Keratinocyte (primary cell): ENCODE measurements around the gene IARS2. TPM values are rescaled to one million over a fixed set of nuclear protein-coding genes. Genes with fewer than 3 reads are reported as not detected.

ENCODE experiments used
- DNase-seq: peaks from one replicate; pipeline ENCODE4 v3.0.0-alpha.2; 2011; ENCODE audit warnings: low read depth, missing footprints, low spot score
- FAIRE-seq: peaks from 2 replicates; lab custom pipeline; 2011; peaks lifted over from hg19 to GRCh38; lab: Jason Lieb, UNC
- H2AFZ ChIP-seq: 2 replicates; pipeline ENCODE4 v1.6.0; 2012; ENCODE audit warnings: low read length, control low read depth, inconsistent platforms; ENCODE audit not compliant: control insufficient read depth
- H3K27ac ChIP-seq: 2 replicates; pipeline ENCODE4 v1.5.1; 2011; ENCODE audit warnings: low read length; ENCODE audit not compliant: control insufficient read depth, insufficient read depth
- H3K27me3 ChIP-seq: 3 replicates; pipeline ENCODE4 v1.6.0; 2011; ENCODE audit warnings: low read length; ENCODE audit not compliant: control insufficient read depth, insufficient read depth; ENCODE audit errors: extremely low read depth
- H3K36me3 ChIP-seq, 2 experiments: 2 replicates in 1 of 2; 3 replicates in 1 of 2; pipeline ENCODE4 v1.5.1; 2011; ENCODE audit warnings: low read length in 2 of 2, mild to moderate bottlenecking in 1 of 2; ENCODE audit not compliant: control insufficient read depth in 2 of 2, insufficient read depth in 2 of 2; ENCODE audit errors: extremely low read depth in 1 of 2
- H3K4me1 ChIP-seq: 3 replicates; pipeline ENCODE4 v1.5.1; 2011; ENCODE audit warnings: low read length; ENCODE audit not compliant: control insufficient read depth, insufficient read depth; ENCODE audit errors: extremely low read depth
- H3K4me2 ChIP-seq: 3 replicates; pipeline ENCODE4 v1.6.0; 2011; ENCODE audit warnings: low read depth, low read length; ENCODE audit not compliant: control insufficient read depth, insufficient read depth; ENCODE audit errors: extremely low read depth
- H3K4me3 ChIP-seq, 3 experiments: fragments of 200-600 bp in 1 of 3; sonication (generic) in 1 of 3; 2 replicates in 2 of 3; 3 replicates in 1 of 3; pipeline ENCODE4 v1.5.1; 2011 to 2016; ENCODE audit warnings: low read length in 3 of 3, mild to moderate bottlenecking in 3 of 3, control low read depth in 2 of 3, inconsistent platforms in 1 of 3, low read depth in 1 of 3, mixed read lengths in 1 of 3, mixed run types in 1 of 3, moderate library complexity in 1 of 3; ENCODE audit not compliant: control insufficient read depth in 2 of 3, insufficient read depth in 2 of 3; ENCODE audit errors: extremely low read depth in 1 of 3
- H3K79me2 ChIP-seq: 2 replicates; pipeline ENCODE4 v1.6.0; 2012; ENCODE audit warnings: low read length; ENCODE audit not compliant: control insufficient read depth, insufficient read depth
- H3K9ac ChIP-seq: 3 replicates; pipeline ENCODE4 v1.6.0; 2011; ENCODE audit warnings: low read length; ENCODE audit not compliant: control insufficient read depth, insufficient read depth; ENCODE audit errors: extremely low read depth
- H3K9me1 ChIP-seq: 3 replicates; pipeline ENCODE4 v1.6.0; 2011; ENCODE audit warnings: low read length; ENCODE audit not compliant: control insufficient read depth, insufficient read depth; ENCODE audit errors: extremely low read depth
- H3K9me3 ChIP-seq: 2 replicates; pipeline ENCODE4 v1.5.1; 2012; ENCODE audit warnings: low read depth, low read length; ENCODE audit not compliant: control insufficient read depth
- H4K20me1 ChIP-seq: 3 replicates; pipeline ENCODE4 v1.6.0; 2011; ENCODE audit warnings: low read length; ENCODE audit not compliant: control insufficient read depth, insufficient read depth; ENCODE audit errors: extremely low read depth
- CTCF ChIP-seq, 3 experiments: IDR thresholded peaks in 1 of 3; conservative IDR thresholded peaks in 1 of 3; optimal IDR thresholded peaks in 1 of 3; 2 replicates in 2 of 3; 3 replicates in 1 of 3; pipeline versions ENCODE3 to v1.5.1; 2011; ENCODE audit warnings: low read length in 3 of 3, mild to moderate bottlenecking in 3 of 3, moderate library complexity in 2 of 3, control low read depth in 1 of 3, inconsistent platforms in 1 of 3; ENCODE audit not compliant: insufficient read depth in 2 of 3; ENCODE audit errors: extremely low read depth in 1 of 3
- EZH2 ChIP-seq: IDR thresholded peaks from one replicate; pipeline ENCODE4 v1.6.1; 2012; ENCODE audit warnings: inconsistent platforms, mild to moderate bottlenecking, low read length, moderate library complexity
- dilution Hi-C: fragments of 300-500 bp; cut with MboI; formaldehyde crosslinking; loops from one replicate; pipeline ENCODE4 v1.7.0; 2020; ENCODE audit warnings: low sequenced_read_pairs; ENCODE audit not compliant: extremely low pct_ligation_motif_present
- polyA plus RNA-seq, 5 experiments: library from polyadenylated mRNA; depleted of rRNA in 3 of 5; stranded (reverse) in 3 of 5; stranded (forward) in 1 of 5; unstranded in 1 of 5; fragments of >200 nt; gene quantifications; 1 replicate in 1 of 5; 2 replicates in 3 of 5; 3 replicates in 1 of 5; pipeline versions ENCODE4 v1.2.1 to v1.2.3, GENCODE V29; 2011 to 2012; ENCODE audit warnings: missing spikeins in 2 of 5, low read depth in 1 of 5, low replicate concordance in 1 of 5

IARS2 gene
- polyA plus RNA-seq, 1 donor (not counting 4 experiments of a cell fraction or from before 2014, with no cell fraction given) = 69.0 TPM

GRCh38 chr1:220123889-220124288, 30.0 kb downstream of the IARS2 start:
- H3K27me3 ChIP-seq = no peaks in the 10 kb centered on the region
- H4K20me1 ChIP-seq = no peaks in the 10 kb centered on the region
- peaks cover 4% of the 10 kb centered on the region for H3K79me2 ChIP-seq
- no peak overlapping the region for H3K9ac ChIP-seq
- H3K4me2 ChIP-seq = no peak overlapping the region
- no peak overlapping the region for H3K27ac ChIP-seq
- dilution Hi-C loops = no loop called here
- no peak overlapping the region for H3K4me3 ChIP-seq
- no peak for FAIRE-seq
- H2AFZ ChIP-seq = no peak overlapping the region
- no peaks in the 10 kb centered on the region for H3K9me1 ChIP-seq
- no peak for DNase-seq
- TF ChIP-seq EZH2 (no peak), CTCF (optimal IDR thresholded peaks at IDR 0.05 in 1 of 3, IDR thresholded peaks at IDR 0.05 in 1 of 3, conservative IDR thresholded peaks at IDR 0.05 in 1 of 3; ENCODE audit: extremely low read depth in 1 of 3, insufficient read depth in 2 of 3, low read length in 3 of 3) (peak; percentile 10 to 39 (median 31))
- peaks cover 0 to 8% of the 10 kb centered on the region in 2 experiments for H3K36me3 ChIP-seq
- H3K4me1 ChIP-seq = no peaks in the 10 kb centered on the region
- no peaks in the 10 kb centered on the region for H3K9me3 ChIP-seq

GRCh38 chr1:220124542-220124941, 30.6 kb downstream of the IARS2 start:
- no peak overlapping the region for H3K9ac ChIP-seq
- FAIRE-seq (no peak), DNase-seq (no peak)
- peaks cover 0 to 8% of the 10 kb centered on the region in 2 experiments for H3K36me3 ChIP-seq
- H3K4me2 ChIP-seq = no peak overlapping the region
- H3K27me3 ChIP-seq = no peaks in the 10 kb centered on the region
- no peaks in the 10 kb centered on the region for H4K20me1 ChIP-seq
- H3K9me3 ChIP-seq = no peaks in the 10 kb centered on the region
- TF ChIP-seq CTCF (optimal IDR thresholded peaks at IDR 0.05 in 1 of 3, IDR thresholded peaks at IDR 0.05 in 1 of 3, conservative IDR thresholded peaks at IDR 0.05 in 1 of 3; ENCODE audit: extremely low read depth in 1 of 3, insufficient read depth in 2 of 3, low read length in 3 of 3) (no peak), EZH2 (no peak)
- H2AFZ ChIP-seq = no peak overlapping the region
- no peaks in the 10 kb centered on the region for H3K9me1 ChIP-seq
- dilution Hi-C loops = no loop called here
- no peak overlapping the region for H3K4me3 ChIP-seq
- H3K79me2 ChIP-seq = no peaks in the 10 kb centered on the region
- no peak overlapping the region for H3K27ac ChIP-seq
- no peaks in the 10 kb centered on the region for H3K4me1 ChIP-seq
